ENCODE data around the gene INPP4B. TPM values are rescaled to one million over a fixed set of nuclear protein-coding genes. Genes with fewer than 3 reads are reported as not detected.

Gene INPP4B
- total and polyA plus RNA-seq, 2 donors (not counting 1 experiment from before 2014, with no cell fraction given) = 0.03 TPM; not detected in 1

DNA sequence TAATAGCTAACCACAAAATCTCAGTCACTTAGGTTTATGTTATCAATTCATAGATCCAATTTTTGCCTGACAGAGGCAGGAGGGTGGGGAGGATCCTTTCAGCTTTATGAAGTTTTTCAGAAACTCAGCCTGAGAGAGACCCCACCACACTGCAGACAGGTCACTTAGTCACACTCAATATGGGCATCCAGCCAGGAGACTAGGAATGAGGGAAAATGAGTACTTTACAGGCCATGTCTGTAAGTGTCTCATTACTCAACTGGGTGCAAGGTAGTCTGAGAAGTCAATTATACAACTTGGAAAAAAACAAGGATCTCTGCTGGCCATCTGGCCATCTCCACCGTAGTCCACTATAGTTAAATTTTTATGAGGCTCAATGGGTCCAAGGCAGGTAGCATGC lies 365.9 kb downstream of the INPP4B start:
- H3K4me3 Mint-ChIP-seq = no peak overlapping the region
- H3K9me3 ChIP-seq (ENCODE audit: control extremely low read depth in 1 of 3, control insufficient read depth in 2 of 3, insufficient read depth in 1 of 3, low read length in 2 of 3) = no peaks in the 10 kb centered on the region
- no peaks in the 10 kb centered on the region for H3K79me2 ChIP-seq (ENCODE audit: control insufficient read depth, insufficient read depth, low read length)
- WGBS (ENCODE audit: insufficient coverage) = no CpG with 5 or more reads among the region's 1 CpG
- DNase-seq = no peak
- no peaks in the 10 kb centered on the region for H3K27me3 Mint-ChIP-seq
- TF ChIP-seq EZH2 (IDR thresholded peaks at IDR 0.05; ENCODE audit: borderline replicate concordance, insufficient read depth, low read depth, low read length, poor library complexity, severe bottlenecking) = no peak
- TF ChIP-seq, protein P1, sequence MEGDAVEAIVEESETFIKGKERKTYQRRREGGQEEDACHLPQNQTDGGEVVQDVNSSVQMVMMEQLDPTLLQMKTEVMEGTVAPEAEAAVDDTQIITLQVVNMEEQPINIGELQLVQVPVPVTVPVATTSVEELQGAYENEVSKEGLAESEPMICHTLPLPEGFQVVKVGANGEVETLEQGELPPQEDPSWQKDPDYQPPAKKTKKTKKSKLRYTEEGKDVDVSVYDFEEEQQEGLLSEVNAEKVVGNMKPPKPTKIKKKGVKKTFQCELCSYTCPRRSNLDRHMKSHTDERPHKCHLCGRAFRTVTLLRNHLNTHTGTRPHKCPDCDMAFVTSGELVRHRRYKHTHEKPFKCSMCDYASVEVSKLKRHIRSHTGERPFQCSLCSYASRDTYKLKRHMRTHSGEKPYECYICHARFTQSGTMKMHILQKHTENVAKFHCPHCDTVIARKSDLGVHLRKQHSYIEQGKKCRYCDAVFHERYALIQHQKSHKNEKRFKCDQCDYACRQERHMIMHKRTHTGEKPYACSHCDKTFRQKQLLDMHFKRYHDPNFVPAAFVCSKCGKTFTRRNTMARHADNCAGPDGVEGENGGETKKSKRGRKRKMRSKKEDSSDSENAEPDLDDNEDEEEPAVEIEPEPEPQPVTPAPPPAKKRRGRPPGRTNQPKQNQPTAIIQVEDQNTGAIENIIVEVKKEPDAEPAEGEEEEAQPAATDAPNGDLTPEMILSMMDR (IDR thresholded peaks at IDR 0.05) = no peak
- no peak overlapping the region for H2AFZ ChIP-seq (ENCODE audit: insufficient read depth, low read depth, low read length, poor library complexity, severe bottlenecking)
- H3K27me3 ChIP-seq (replicated peaks in 1 of 4; ENCODE audit: control extremely low read depth in 1 of 4, control insufficient read depth in 3 of 4, insufficient read depth in 4 of 4, low read length in 3 of 4) = no peaks in the 10 kb centered on the region
- no peaks in the 10 kb centered on the region for H3K36me3 ChIP-seq (replicated peaks in 1 of 2; ENCODE audit: control extremely low read depth in 1 of 2, control insufficient read depth in 1 of 2, extremely low read depth in 1 of 2, insufficient read depth in 2 of 2, low read length in 1 of 2)
- ChIA-PET CTCF (no interaction called here), POLR2A (no interaction called here)
- H3K4me1 ChIP-seq (ENCODE audit: control insufficient read depth in 2 of 2, insufficient read depth in 2 of 2, low read length in 2 of 2) = no peaks in the 10 kb centered on the region
- no peaks in the 10 kb centered on the region for H3K4me1 Mint-ChIP-seq
- ATAC-seq (ENCODE audit: low read depth) = no peak
- H3K27ac Mint-ChIP-seq = no peak overlapping the region
- no peak overlapping the region for H3K4me3 ChIP-seq (ENCODE audit: control extremely low read depth in 1 of 5, extremely low read depth in 1 of 5, insufficient read depth in 1 of 5, low read depth in 2 of 5, low read length in 4 of 5)
- H3K9ac ChIP-seq (ENCODE audit: low read length) = no peak overlapping the region
- no peaks in the 10 kb centered on the region for H3K9me3 Mint-ChIP-seq (ENCODE audit: insufficient read depth)
- H4K20me1 ChIP-seq (ENCODE audit: control insufficient read depth, insufficient read depth, low read length, poor library complexity, severe bottlenecking) = no peaks in the 10 kb centered on the region
- no peak overlapping the region for H3K27ac ChIP-seq (ENCODE audit: low read length in 2 of 2)
- H3K4me2 ChIP-seq (replicated peaks; ENCODE audit: low read depth, low read length, poor library complexity, severe bottlenecking) = no peak overlapping the region
- intact Hi-C loops (cut with micrococcal nuclease) = no loop called here

DNA sequence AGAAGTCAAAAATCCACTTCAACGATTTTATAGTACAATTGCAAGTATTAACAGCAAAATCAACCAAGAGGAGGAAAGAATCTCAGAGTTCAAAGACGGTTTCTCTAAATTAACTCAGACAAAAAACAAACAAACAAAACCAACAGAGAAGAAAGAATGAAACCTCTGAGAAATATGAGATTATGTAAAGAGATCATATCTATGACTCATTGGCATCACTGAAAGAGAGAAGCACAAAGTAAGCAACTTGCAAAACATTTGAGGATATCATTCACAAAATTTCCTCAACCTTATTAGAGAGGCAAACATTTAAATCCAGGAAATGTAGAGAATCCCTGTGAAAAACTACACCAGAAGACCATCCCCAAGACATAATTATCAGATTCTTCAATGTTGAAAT lies 370.4 kb downstream of the INPP4B start:
- H3K27ac ChIP-seq (ENCODE audit: low read length in 2 of 2) = no peak overlapping the region
- TF ChIP-seq, protein P1 (IDR thresholded peaks at IDR 0.05) = no peak
- no peak for TF ChIP-seq EZH2 (IDR thresholded peaks at IDR 0.05; ENCODE audit: borderline replicate concordance, insufficient read depth, low read depth, low read length, poor library complexity, severe bottlenecking)
- no peaks in the 10 kb centered on the region for H3K27me3 ChIP-seq (replicated peaks in 1 of 4; ENCODE audit: control extremely low read depth in 1 of 4, control insufficient read depth in 3 of 4, insufficient read depth in 4 of 4, low read length in 3 of 4)
- Mint-ChIP-seq H3K9me3 (ENCODE audit: insufficient read depth) (no peaks in the 10 kb centered on the region), H3K27me3 (no peaks in the 10 kb centered on the region), H3K4me3 (no peak overlapping the region), H3K4me1 (no peaks in the 10 kb centered on the region), H3K27ac (no peak overlapping the region)
- intact Hi-C loops (cut with micrococcal nuclease) = no loop called here
- POLR2A ChIA-PET = no interaction called here
- no peak overlapping the region for H3K4me3 ChIP-seq (ENCODE audit: control extremely low read depth in 1 of 5, extremely low read depth in 1 of 5, insufficient read depth in 1 of 5, low read depth in 2 of 5, low read length in 4 of 5)
- no peak overlapping the region for H3K4me2 ChIP-seq (replicated peaks; ENCODE audit: low read depth, low read length, poor library complexity, severe bottlenecking)
- H3K9ac ChIP-seq (ENCODE audit: low read length) = no peak overlapping the region
- DNase-seq = no peak
- peaks cover 0 to 4% (median 0%) of the 10 kb centered on the region in 3 donors for H3K9me3 ChIP-seq (ENCODE audit: control extremely low read depth in 1 of 3, control insufficient read depth in 2 of 3, insufficient read depth in 1 of 3, low read length in 2 of 3)
- H2AFZ ChIP-seq (ENCODE audit: insufficient read depth, low read depth, low read length, poor library complexity, severe bottlenecking) = no peak overlapping the region
- no peaks in the 10 kb centered on the region for H3K36me3 ChIP-seq (replicated peaks in 1 of 2; ENCODE audit: control extremely low read depth in 1 of 2, control insufficient read depth in 1 of 2, extremely low read depth in 1 of 2, insufficient read depth in 2 of 2, low read length in 1 of 2)
- no peak for ATAC-seq (ENCODE audit: low read depth)
- H4K20me1 ChIP-seq (ENCODE audit: control insufficient read depth, insufficient read depth, low read length, poor library complexity, severe bottlenecking) = no peaks in the 10 kb centered on the region
- no peaks in the 10 kb centered on the region for H3K79me2 ChIP-seq (ENCODE audit: control insufficient read depth, insufficient read depth, low read length)
- WGBS (ENCODE audit: insufficient coverage) = no CpG with 5 or more reads among the region's 2 CpGs
- CTCF ChIA-PET = no interaction called here
- H3K4me1 ChIP-seq (ENCODE audit: control insufficient read depth in 2 of 2, insufficient read depth in 2 of 2, low read length in 2 of 2) = no peaks in the 10 kb centered on the region

Data from B cell (primary cell).